Measurements from ENCODE around the gene FIBP.

The FIBP gene

DNA sequence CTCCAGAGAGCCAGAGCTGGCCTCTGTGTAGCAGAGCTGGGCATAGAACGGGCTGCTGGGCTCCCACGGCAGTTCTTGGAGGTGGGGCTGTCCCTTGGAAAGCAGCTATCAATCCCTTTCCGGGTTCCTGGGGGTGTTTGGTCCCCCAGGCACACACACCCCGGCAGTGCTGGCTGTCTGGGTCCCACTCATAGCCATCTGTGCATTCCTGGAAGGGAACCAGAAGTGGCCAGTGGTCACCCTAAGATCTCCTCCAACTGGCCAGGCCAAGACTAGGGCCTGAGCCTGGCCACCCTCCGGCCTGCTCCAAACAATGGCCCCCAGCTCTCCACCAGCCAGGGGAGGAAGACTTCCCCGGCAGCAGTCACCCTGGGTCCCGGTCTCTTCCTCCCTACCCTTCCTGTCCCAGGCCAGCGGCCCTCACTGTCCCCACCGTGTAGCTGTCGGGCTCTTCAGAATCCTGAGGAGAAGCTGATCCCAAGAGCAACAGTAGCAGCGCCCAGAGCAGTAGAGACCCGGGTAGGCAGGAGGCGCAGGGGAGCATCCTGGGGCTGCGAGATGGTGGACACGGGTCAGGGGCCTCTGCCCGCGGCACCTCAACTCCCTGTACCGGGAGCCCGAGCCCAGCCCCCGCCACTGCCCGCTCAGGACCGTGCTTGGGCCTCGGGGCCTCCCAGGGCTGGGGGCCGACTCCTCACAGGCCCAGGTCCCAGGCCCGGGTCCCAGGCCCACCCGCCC, 16.3 kb downstream of the FIBP start:
- no peak for DNase-seq (ENCODE audit: low read depth in 2 of 3, low spot score in 1 of 3)

DNA sequence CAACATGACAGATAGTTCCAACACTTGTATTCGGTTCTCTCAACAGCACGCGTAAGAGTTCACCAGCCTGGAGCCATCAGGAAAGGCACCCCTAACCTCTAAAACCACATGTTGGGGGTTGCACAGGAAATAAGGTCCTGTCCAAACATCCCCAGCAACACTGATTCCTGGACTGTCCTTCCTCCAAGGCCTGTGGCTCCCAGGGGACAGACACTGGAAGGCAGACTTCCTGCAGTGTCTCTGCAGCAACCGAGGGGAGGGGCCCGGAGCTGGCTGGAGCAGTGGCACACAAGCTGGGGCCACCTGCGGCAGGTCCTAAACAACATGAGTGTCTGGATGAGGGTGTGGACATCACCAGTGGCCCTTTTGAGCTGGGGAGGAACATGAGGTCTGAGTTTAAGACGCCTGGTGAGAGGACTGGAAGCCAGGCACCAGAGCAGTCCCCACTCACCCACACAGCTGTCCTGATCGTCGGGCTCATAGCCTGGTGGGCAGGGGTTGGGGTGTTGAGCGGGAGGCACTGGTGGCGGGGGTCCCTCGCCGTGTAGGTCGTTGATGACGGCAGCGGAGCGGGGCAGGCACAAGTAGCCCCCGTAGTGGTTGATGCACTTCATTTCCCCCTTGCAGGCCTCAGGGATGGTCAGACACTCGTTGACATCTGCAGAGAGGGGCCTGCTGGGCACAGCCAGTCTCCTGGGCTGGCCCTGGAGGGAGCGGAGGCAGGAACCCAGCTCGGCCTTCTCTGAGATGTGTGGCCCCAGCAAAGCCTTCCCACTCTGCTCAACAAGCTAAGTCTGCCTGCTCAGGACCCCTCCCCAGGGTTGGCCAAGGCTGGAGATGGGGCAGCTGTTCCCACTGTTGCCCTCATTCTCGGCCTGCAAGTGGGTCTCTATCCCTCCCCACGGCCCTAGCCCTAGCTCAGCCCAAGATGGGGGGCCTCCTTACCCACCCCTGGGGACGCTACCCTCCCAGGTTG, 17.3 kb downstream of the FIBP start:
- no peak for DNase-seq (ENCODE audit: low read depth in 2 of 3, low spot score in 1 of 3)

DNA sequence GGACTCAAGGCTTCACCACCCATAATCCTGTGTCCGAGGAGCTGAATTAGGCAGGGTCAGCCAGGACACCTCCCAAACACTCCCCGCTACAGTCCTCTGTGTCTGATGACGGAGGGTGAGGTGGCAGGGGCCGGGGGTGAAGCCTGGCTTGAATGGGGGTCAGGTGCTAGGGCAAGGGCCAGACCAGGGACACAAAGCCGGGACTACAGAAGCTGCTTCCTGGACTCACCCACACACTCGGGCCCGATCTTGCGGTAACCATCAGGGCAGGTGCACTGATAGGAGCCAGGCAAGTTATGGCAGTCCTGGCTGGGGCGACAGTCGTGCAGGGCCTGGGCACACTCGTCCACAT, 18.0 kb downstream of the FIBP start:
- DNase-seq (ENCODE audit: low read depth in 2 of 3, low spot score in 1 of 3), result no peak

DNA sequence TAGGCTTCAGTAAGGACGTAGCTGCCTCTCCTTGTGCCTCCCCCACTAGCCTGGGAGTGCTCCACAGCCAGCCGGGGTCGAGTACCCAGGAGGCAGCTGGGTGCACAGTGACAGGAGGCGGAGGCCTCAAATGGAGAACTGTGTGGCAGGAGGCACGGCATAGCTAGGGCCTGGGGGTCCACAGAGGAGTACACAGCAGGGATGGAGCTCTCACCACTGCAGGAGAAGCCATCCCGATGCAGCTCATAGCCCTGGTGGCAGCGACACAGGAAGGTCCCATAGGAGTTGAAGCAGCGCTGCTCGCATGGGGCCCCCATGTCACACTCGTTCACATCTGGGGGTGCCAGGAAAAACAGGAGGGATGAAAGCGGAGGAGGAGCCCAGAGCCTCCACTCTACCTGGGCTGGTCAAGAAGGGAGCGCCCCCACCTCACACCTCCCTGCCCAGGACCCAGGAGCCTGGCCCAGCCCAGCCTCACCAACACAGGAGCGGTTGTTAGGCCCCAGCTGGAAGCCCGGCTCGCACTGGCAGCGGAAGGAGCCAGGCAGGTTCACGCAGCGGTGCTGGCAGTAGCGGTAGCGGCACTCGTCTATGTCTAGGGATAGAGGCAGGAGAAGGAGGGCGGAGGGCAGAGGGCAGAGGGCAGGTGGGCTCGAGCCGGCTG, 18.5 kb downstream of the FIBP start:
- no peak for DNase-seq (ENCODE audit: low read depth in 2 of 3, low spot score in 1 of 3)

DNA sequence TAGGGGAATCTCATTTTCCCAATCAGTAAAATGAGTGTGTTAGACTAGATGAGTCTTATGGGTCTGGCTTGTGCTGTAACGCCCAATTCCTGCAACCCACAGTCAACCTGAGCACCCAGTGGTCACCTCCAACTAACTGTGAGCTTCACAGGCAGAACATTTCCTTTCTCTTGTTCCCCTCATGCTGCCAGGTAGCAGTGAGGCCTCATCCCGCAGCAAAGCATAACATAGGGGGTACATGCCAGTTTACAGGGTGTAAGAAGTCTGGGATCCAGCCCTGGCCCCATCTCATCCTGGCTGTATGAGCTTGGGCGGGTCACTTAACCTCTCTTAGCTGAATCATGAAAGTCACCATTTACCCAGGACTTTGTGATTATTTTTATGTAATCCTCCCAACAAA, 19.4 kb downstream of the FIBP start:
- DNase-seq (ENCODE audit: low read depth in 2 of 3, low spot score in 1 of 3), result no peak

DNA sequence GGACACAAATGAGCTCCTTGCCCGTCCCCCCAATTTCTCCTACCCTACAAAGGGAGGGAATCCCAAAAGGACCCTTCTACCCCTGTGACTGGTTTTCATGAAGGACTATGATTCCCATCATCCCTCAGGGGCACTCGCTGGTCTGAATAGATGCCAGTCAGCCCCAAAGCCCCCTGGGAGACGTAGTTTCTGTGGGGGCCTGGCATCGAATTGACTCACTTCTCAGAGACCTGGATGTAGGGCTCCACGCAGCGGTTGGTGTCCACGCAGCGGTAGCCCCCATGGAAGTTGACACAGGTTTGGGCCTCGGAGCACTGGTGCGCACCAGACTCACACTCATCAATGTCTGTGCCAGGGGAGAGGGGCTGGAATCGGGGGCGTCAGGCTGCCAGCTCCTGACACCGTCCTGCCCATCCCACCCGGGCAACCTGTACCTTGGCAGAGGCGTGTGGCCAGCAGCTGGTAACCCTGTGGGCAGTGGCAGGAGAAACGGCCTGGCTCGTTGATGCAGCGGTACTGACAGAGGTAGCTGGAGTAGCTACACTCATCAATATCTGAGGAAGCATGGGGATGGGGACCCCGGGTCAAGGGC, 20.1 kb downstream of the FIBP start:
- no peak for DNase-seq (ENCODE audit: low read depth in 2 of 3, low spot score in 1 of 3)

DNA sequence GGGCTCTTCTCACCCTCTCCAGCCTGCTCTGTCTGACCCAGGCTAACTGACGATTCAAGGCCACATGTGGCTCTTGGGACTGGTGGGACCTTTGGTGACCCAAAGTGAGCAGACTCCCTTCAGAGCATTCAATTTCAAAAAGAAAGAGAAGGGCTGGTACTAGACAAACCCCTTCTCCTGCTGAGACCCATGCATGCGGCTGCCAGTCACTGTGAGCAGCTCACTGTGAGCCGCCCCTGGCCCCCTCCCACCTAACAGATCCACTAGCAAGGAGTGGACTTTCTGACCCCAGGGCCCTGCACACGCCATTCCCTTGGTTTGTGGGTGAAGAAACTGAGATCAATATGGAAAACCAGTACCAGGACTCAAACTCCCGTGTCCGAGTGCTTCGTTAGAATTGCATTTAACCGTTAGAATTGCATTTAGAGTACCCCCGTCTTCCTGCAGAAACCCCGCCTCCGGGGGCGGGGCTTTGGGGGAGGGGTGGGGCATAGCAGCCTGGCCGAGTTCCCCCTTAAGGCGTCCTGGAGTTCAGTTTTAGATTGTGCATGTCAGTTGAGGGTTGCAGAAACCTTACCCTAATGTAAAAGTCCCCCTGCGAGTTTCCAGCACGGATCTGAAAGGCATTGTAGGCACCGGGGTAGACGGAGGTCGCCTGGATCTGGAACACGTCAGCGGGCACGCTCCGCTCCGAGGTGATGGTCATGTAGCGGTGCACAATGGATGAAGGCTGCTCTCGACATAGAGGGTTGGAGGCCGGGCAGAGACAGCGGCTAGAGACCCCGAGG, 20.8 kb downstream of the FIBP start:
- no peak for DNase-seq (ENCODE audit: low read depth in 2 of 3, low spot score in 1 of 3)

DNA sequence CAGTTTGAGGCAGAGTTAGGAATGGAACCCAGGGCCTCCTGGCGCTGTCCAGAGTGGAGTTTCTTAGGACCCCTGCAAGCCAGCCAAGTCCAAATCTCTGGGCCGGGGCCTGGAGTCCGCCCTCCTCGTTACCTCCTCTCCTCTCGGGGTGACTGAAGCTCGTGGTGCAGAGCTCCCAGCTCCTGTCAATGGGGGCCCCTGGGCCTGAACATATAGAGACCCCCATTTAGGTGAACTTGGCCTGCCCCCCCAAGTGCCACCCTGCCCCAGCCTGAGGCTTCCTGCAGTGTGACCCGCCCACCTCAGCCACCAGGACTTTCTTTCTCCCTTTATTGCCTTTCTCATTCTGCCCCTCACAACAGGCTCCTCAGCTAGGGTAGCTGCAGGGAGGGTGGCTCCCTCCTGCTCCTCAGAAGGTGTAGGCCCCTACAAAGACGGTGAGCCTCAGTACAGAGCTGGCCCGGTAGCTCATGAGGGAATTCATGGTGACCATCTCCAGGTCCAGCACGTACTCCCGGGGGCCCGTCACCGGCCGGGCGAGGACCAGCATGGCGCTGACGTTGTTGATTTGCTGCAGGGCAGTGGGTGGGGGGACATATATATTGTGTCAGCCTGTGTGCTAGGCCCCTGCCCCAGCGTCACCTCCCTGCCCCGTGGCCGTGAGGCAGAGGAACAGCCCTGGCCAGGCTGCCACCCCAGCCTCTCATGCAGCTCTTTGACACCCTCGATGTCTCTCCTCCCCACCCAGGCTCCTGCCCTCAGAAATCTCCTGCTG, 21.6 kb downstream of the FIBP start:
- no peak for DNase-seq (ENCODE audit: low read depth in 2 of 3, low spot score in 1 of 3)

DNA sequence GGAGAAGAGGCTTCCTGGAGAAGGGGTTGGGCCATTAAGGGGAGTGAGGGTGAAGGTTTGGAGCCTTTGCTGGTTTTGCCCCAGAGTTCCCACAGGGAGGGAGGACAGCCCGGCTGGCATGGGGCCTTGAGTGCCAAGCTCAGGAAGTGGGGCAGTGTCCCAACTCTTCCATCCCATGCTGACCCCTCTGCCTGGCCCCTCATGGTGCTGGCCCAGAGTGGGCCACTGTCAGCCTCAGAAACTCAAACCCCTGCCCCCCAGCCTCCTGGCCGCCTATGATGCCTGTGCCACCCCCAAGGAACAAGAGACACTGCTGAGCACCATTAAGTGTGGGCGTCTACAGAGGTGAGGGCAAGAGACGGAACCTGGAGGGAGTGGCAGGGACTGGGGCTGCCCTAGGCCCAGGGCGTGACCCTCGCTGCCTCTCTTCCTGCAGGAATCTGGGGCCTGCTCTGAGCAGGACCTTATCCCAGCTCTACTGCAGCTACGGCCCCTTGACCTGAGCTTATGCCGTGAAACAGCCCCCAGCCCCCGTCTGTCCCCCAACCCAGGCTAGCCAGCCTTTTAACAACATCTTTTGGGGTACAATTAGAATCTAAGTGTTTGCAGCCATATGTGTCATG, 22.6 kb downstream of the FIBP start:
- no peak for DNase-seq (ENCODE audit: low read depth in 2 of 3, low spot score in 1 of 3)

DNA sequence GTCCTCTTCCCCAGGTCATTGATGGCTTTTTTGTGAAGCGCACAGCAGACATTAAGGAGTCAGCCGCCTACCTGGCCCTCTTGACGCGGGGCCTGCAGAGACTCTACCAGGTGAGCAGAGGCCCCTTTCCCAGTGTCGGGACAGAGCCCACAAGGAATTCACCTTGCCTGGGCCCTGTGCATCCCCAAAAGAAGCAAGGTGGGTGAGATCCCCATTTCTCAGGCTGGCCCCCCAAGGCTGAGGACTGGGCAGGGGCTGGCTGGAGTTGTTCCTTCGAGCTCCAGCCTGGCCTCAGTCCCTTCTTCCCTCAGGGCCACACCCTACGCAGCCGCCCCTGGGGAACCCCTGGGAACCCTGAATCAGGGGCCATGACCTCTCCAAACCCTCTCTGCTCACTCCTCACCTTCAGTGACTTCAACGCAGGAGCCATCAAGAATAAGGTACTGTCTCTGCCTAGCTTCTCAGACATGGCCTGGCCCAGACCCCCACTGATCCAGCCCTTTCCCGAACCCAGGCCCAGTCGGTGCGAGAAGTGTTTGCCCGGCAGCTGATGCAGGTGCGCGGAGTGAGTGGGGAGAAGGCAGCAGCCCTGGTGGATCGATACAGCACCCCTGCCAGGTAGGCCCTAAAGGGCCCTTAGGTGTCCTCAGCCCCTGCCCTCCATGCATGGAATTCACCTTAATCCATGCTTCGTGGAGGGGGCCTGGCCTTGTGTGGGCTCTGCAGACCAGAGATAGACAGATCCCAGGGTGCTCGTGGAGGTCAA, 23.4 kb downstream of the FIBP start:
- no peak for DNase-seq (ENCODE audit: low read depth in 2 of 3, low spot score in 1 of 3)

DNA sequence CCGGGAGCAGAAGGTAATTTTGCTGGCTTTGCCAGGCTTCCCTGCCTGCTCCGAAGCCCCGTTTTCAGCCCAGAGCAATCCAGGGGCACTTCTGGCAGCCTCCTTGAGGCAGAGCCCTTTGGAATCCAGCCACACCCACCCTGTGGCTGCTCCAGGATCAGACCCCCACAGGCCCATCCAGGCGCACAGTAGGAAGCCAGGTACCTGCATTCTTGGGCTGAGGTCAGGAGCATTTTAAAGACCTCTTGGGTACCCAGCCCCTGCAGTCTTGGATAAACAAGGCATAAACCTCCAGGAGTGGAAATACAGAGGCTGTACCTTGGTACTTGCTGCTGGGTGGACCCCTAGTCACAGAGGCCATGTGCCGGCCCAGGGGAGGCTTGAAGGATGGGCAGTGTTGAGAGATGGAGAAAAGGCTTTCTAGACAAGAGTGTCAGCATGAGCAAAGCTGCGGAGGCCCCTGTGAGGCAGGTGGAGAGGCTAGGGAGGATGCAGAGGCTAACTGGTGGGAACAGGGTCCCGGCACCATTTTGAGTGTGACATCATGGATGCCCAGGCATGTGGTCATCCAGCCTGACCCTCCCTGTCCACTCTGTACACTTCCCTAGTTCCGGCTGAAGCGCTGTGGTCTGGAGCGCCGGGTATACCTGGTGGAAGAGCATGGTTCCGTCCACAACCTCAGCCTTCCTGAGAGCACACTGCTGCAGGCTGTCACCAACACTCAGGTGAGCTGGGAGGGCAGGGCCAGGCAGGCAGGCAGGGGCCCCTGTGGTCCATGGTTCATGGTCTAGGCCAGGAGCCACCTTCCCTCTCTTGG, 24.2 kb downstream of the FIBP start:
- no peak for DNase-seq (ENCODE audit: low read depth in 2 of 3, low spot score in 1 of 3)

DNA sequence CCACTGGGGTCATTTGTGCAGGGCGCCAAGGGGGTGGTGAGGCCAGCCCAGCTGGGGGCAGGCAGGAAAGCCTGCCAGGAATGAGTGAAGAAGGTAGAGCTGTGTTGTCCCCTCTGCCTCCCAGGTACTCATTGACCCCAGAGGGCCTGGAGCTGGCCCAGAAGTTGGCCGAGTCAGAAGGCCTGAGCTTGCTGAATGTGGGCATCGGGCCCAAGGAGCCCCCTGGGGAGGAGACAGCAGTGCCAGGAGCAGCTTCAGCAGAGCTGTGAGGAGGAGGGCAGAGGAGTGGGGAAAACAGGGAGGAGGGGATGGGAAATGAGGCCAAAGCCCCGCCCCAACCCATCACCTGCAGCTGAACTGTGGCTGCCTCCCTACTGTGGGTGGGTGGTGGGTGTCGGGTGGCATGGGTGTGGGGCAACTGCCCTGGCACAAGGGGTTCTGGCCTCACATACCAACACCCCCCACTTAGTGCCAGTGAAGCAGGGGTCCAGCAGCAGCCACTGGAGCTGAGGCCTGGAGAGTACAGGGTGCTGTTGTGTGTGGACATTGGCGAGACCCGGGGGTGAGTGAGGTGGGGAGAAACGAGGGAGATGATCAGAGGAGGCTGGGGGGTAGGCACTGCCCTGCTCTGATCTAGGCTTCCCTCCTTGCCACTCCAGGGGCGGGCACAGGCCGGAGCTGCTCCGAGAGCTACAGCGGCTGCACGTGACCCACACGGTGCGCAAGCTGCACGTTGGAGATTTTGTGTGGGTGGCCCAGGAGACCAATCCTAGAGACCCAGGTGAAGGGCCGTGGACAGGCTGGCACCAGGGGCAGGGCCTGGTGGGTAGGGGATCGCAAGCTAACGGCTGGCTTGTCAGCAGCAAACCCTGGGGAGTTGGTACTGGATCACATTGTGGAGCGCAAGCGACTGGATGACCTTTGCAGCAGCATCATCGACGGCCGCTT, 25.1 kb downstream of the FIBP start:
- DNase-seq (ENCODE audit: low read depth in 2 of 3, low spot score in 1 of 3), result no peak

DNA sequence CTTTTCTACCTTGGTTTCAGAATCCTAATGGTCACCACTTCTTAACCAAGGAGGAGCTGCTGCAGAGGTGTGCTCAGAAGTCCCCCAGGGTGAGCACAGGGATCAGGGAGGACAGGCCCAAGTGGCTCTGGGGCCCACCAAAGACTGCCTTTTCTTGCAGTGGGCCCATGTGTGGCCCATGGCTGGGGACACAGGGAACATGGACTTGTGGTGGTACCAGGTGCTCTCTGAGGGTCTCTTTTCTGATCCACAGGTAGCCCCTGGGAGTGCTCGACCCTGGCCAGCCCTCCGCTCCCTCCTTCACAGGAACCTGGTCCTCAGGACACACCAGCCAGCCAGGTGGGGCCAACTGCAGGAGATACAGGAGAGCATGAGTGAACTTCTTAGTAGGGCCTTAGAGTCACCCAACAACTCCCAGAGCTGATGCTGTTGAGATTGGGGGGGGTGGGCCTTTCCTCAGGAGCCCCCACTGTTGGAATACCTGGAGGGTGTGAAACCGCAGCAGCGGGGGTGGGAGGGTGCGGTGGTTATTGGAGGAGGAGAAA, 26.0 kb downstream of the FIBP start:
- no peak for DNase-seq (ENCODE audit: low read depth in 2 of 3, low spot score in 1 of 3)

DNA sequence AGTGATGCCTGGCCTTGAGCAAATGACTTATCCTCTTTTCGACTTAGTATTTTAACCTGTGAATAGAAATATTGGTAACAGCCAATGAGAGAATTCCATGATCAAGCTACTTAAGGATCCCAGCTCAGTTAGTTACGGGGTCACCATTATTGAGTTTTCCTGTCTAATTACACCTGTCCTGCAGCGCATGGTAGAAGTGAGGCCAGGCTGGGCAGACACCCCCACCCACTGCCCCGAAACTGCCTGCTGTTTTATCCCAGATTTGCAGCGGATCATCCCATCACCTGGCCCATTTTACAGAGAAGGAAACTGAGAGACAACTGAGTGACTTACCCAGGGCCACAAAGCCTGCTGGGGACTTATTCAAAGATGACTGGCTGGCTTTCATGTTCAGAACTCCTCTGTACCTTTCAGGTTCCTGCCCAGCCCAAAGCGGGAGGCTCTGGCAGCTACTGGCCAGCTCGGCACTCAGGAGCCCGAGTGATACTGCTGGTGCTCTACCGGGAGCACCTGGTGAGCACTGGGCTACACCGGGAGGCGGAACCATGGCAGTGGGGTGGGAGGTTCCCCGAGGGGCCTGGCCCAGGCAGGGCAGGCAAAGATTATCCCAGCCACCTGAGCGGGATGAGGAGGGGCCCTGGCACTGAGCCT, 26.6 kb downstream of the FIBP start:
- DNase-seq (ENCODE audit: low read depth in 2 of 3, low spot score in 1 of 3), result no peak

DNA sequence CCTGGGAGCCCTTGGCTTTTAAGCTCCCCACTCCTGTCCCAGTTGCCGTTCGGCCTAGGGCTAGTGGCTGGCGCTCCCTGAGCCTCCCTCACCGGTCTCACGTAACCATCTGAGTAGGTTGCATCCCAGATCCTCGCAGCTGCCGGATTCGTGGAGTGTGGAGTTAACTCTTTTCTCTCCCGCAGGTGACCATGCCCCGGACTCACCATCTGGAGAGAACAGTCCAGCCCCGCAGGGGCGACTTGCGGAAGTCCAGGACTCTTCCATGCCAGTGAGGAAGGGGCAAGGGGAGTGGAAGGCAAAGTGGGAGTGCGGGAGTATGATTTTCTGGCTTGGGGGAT, 27.1 kb downstream of the FIBP start:
- no peak for DNase-seq (ENCODE audit: low read depth in 2 of 3, low spot score in 1 of 3)
